Stomach (tissue), 9 donors: ENCODE measurements around the gene TAS1R1. TPM values are rescaled to one million over a fixed set of nuclear protein-coding genes. Genes with fewer than 3 reads are reported as not detected.

ENCODE experiments used
- DNase-seq, 2 donors: peaks; one replicate each; pipeline versions ENCODE4 v3.0.0 to v3.0.0-alpha.2; 2013 to 2019
- H3K27ac ChIP-seq, 5 donors: fragments of 200-600 bp in 4 of 5; sonication (generic) in 4 of 5; one replicate each; pipeline ENCODE4 v1.5.1; 2013 to 2019; ENCODE audit warnings: mild to moderate bottlenecking in 1 of 5, moderate library complexity in 1 of 5
- H3K27me3 ChIP-seq, 3 donors: fragments of 200-600 bp; sonication (generic); one replicate each; pipeline ENCODE4 v1.5.1; 2017 to 2019; ENCODE audit warnings: mixed run types in 1 of 3
- H3K36me3 ChIP-seq, 4 donors: fragments of 200-600 bp; sonication (generic); 1 replicate in 3 of 4; 2 replicates in 1 of 4; pipeline ENCODE4 v1.5.1; 2016 to 2019
- H3K4me1 ChIP-seq, 4 donors: fragments of 200-600 bp; sonication (generic); one replicate each; pipeline ENCODE4 v1.5.1; 2016 to 2019
- H3K4me3 ChIP-seq, 4 donors: fragments of 200-600 bp; sonication (generic) in 3 of 4; one replicate each; pipeline ENCODE4 v1.5.1; 2016 to 2019; ENCODE audit warnings: mild to moderate bottlenecking in 1 of 4
- H3K9me3 ChIP-seq, 4 donors: fragments of 200-600 bp; sonication (generic); one replicate each; pipeline ENCODE4 v1.5.1; 2016 to 2019
- CTCF ChIP-seq, 7 experiments: fragments of 450-650 bp in 4 of 7; fragments of 200-600 bp in 3 of 7; sonication (generic) in 3 of 7; IDR thresholded peaks; one replicate each; pipeline ENCODE4 v1.5.1; 2016 to 2019; ENCODE audit warnings: antibody characterized with exemption in 7 of 7, control low read depth in 2 of 7, mild to moderate bottlenecking in 1 of 7
- EP300 ChIP-seq: sonication (generic); formaldehyde crosslinking; IDR thresholded peaks from one replicate; pipeline ENCODE4 v1.6.1; 2017; ENCODE audit warnings: antibody characterized with exemption
- POLR2A ChIP-seq, 4 donors: fragments of 450-650 bp; IDR thresholded peaks; one replicate each; pipeline ENCODE4 v1.6.1; 2016; ENCODE audit warnings: antibody characterized with exemption in 4 of 4, control low read depth in 2 of 4, mild to moderate bottlenecking in 1 of 4, moderate library complexity in 1 of 4
- POLR2AphosphoS5 ChIP-seq, 3 donors: sonication (generic); formaldehyde crosslinking; IDR thresholded peaks; one replicate each; pipeline ENCODE4 v1.6.1; 2016; ENCODE audit warnings: antibody characterized with exemption in 3 of 3
- WGBS, 5 donors: extraction: QIAGEN DNeasy Blood & Tissue Kit in 3 of 5; methylation state at CpG; one replicate each; pipeline versions ENCODE4 v1.1.5 to v1.1.7; 2013 to 2018; 5-methylcytosine and 5-hydroxymethylcytosine counted together
- intact Hi-C: fragments of 100-400 bp; cut with DNase I; formaldehyde crosslinking; loops from one replicate; pipeline ENCODE4 v1.15.1; 2023; ENCODE audit warnings: low total_unique reads
- polyA plus RNA-seq, 3 donors: library from polyadenylated mRNA; stranded (reverse); fragments of 200-250 nt; gene quantifications; one replicate each; pipeline ENCODE4 v1.2.3, GENCODE V29; 2013
- total RNA-seq, 5 donors: library from RNA; depleted of rRNA; stranded (reverse); fragments of >200 nt; gene quantifications; one replicate each; pipeline versions ENCODE4 v1.1.0 to v1.2.3, GENCODE V29; 2014 to 2016
- donor health status: healthy with polysubstance abuse.
- donor health status: Bipolar disorder and iron deficiency.
- donor health status: healthy.

TAS1R1 gene
- total and polyA plus RNA-seq, 8 donors, result 0.08 to 0.12 TPM; not detected in 6

- TF ChIP-seq POLR2A (IDR thresholded peaks at IDR 0.05) (no peak), CTCF (IDR thresholded peaks at IDR 0.05) (no peak), POLR2AphosphoS5 (IDR thresholded peaks at IDR 0.05) (no peak), EP300 (no peak)
- intact Hi-C loops, result no loop called here
- 61 to 71% (median 65%) methylated on average over 9 of the region's 9 CpGs for WGBS, 5 donors
These were observed 5.2 kb downstream of the TAS1R1 start for GRCh38 chr1:6560267-6560666.

GRCh38 chr1:6569033-6569432 is 13.9 kb downstream of the TAS1R1 start:
- no peak for TF ChIP-seq POLR2AphosphoS5 (IDR thresholded peaks at IDR 0.05)
- no peak for TF ChIP-seq CTCF (IDR thresholded peaks at IDR 0.05)
- TF ChIP-seq POLR2A (IDR thresholded peaks at IDR 0.05), result no peak
- TF ChIP-seq EP300, result no peak
- no peak overlapping the region for H3K27ac ChIP-seq
- H3K36me3 ChIP-seq, result no peaks in the 10 kb centered on the region
- WGBS, 5 donors, result 91 to 94% (median 91%) methylated on average over 11 of the region's 11 CpGs
- peaks cover 0 to 3% (median 0%) of the 10 kb centered on the region in 3 donors for H3K27me3 ChIP-seq
- DNase-seq, result no peak
- H3K4me3 ChIP-seq, result no peak overlapping the region
- H3K4me1 ChIP-seq, result no peaks in the 10 kb centered on the region
- H3K9me3 ChIP-seq, result peaks cover 0 to 8% (median 8%) of the 10 kb centered on the region in 4 donors
- intact Hi-C loops, result no loop called here

More at GRCh38 chr1:6560267-6560666, 5.2 kb downstream of the TAS1R1 start:
- Histone ChIP-seq H3K4me1 (peaks cover 2 to 3% (median 2%) of the 10 kb centered on the region in 4 donors), H3K9me3 (no peaks in the 10 kb centered on the region), H3K36me3 (no peaks in the 10 kb centered on the region), H3K4me3 (no peak overlapping the region), H3K27ac (no peak overlapping the region), H3K27me3 (peaks cover 0 to 10% (median 0%) of the 10 kb centered on the region in 3 donors)
- no peak for DNase-seq

GRCh38 chr1:6570100-6570499 is 15.0 kb downstream of the TAS1R1 start:
- no peak for DNase-seq
- Histone ChIP-seq H3K4me1 (no peaks in the 10 kb centered on the region), H3K27ac (no peak overlapping the region), H3K9me3 (peaks cover 0 to 8% (median 8%) of the 10 kb centered on the region in 4 donors), H3K4me3 (no peak overlapping the region), H3K27me3 (peaks cover 0 to 3% (median 0%) of the 10 kb centered on the region in 3 donors), H3K36me3 (no peaks in the 10 kb centered on the region)
- intact Hi-C loops, result no loop called here
- TF ChIP-seq EP300 (no peak), POLR2A (IDR thresholded peaks at IDR 0.05) (no peak)
- 50 to 89% (median 73%) methylated on average over 3 of the region's 3 CpGs for WGBS, 5 donors

- H3K27me3 ChIP-seq, result peaks cover 0 to 3% (median 0%) of the 10 kb centered on the region in 3 donors
- no peaks in the 10 kb centered on the region for H3K4me1 ChIP-seq
- intact Hi-C loops, result no loop called here
- no peak for TF ChIP-seq POLR2AphosphoS5 (IDR thresholded peaks at IDR 0.05)
- no peak for TF ChIP-seq POLR2A (IDR thresholded peaks at IDR 0.05)
- no peak for TF ChIP-seq EP300
- no peak for TF ChIP-seq CTCF (IDR thresholded peaks at IDR 0.05)
- H3K36me3 ChIP-seq, result no peaks in the 10 kb centered on the region
- 55 to 80% (median 70%) methylated on average over 4 to 5 of the region's 5 CpGs for WGBS, 5 donors
- H3K27ac ChIP-seq, result no peak overlapping the region
- no peak for DNase-seq
- H3K4me3 ChIP-seq, result no peak overlapping the region
- H3K9me3 ChIP-seq, result peaks cover 0 to 8% (median 8%) of the 10 kb centered on the region in 4 donors
These were observed 15.9 kb downstream of the TAS1R1 start for GRCh38 chr1:6570987-6571386.

- no peaks in the 10 kb centered on the region for H3K36me3 ChIP-seq
- no peak for DNase-seq
- H3K9me3 ChIP-seq, result peaks cover 0 to 8% (median 8%) of the 10 kb centered on the region in 4 donors
- no peaks in the 10 kb centered on the region for H3K27me3 ChIP-seq
- H3K4me1 ChIP-seq, result no peaks in the 10 kb centered on the region
- no peak for TF ChIP-seq POLR2A (IDR thresholded peaks at IDR 0.05)
- no peak for TF ChIP-seq EP300
- TF ChIP-seq CTCF (IDR thresholded peaks at IDR 0.05), result no peak
- TF ChIP-seq POLR2AphosphoS5 (IDR thresholded peaks at IDR 0.05), result no peak
- H3K27ac ChIP-seq, result no peak overlapping the region
- WGBS, 5 donors, result 62 to 73% (median 69%) methylated on average over 12 of the region's 12 CpGs
- intact Hi-C loops, result no loop called here
- H3K4me3 ChIP-seq, result no peak overlapping the region
These were observed 17.7 kb downstream of the TAS1R1 start for GRCh38 chr1:6572653-6573383.
